Sigmoid colon (tissue), 4 donors: ENCODE results near the gene SULT2B1.

Experiments
- CTCF ChIP-seq, 4 experiments: fragments of 450-650 bp in 3 of 4; fragments of 200-600 bp in 1 of 4; IDR thresholded peaks; one replicate each; pipeline ENCODE4 v1.5.1; 2016 to 2019; ENCODE audit warnings: antibody characterized with exemption in 4 of 4, mild to moderate bottlenecking in 3 of 4, moderate library complexity in 2 of 4
- EP300 ChIP-seq, 4 donors: sonication (generic); formaldehyde crosslinking; IDR thresholded peaks; one replicate each; pipeline ENCODE4 v1.6.1; 2017; ENCODE audit warnings: antibody characterized with exemption in 4 of 4
- POLR2A ChIP-seq, 2 donors: fragments of 450-650 bp; IDR thresholded peaks; one replicate each; pipeline ENCODE4 v1.6.1; 2016; ENCODE audit warnings: antibody characterized with exemption in 2 of 2, mild to moderate bottlenecking in 2 of 2, moderate library complexity in 2 of 2
- POLR2AphosphoS5 ChIP-seq, 4 donors: sonication (generic); formaldehyde crosslinking; IDR thresholded peaks; one replicate each; pipeline ENCODE4 v1.6.1; 2017; ENCODE audit warnings: antibody characterized with exemption in 4 of 4

- TF ChIP-seq CTCF (IDR thresholded peaks at IDR 0.05) (no peak), POLR2AphosphoS5 (IDR thresholded peaks at IDR 0.05) (no peak), POLR2A (IDR thresholded peaks at IDR 0.05) (no peak), EP300 (IDR thresholded peaks at IDR 0.05) (no peak)
These were observed 40.6 kb upstream of the SULT2B1 start for GRCh38 chr19:48511321-48511731.
